OCI-LY3 (cell line): ENCODE results near the gene NHEJ1.

ENCODE experiments used
- H2AFZ ChIP-seq: fragments of 200-600, 300-600 bp; shearing (Covaris generic); 2 replicates; pipeline ENCODE4 v1.6.0; 2014; ENCODE audit warnings: antibody characterized with exemption, low read depth, low read length
- H3K27ac ChIP-seq: fragments of 200-600, 300-600 bp; sonication (generic); 2 replicates; pipeline ENCODE4 v1.5.1; 2014; ENCODE audit warnings: mild to moderate bottlenecking, low read length, moderate library complexity, mixed read lengths
- H3K27me3 ChIP-seq: fragments of 200-600, 300-600 bp; sonication (generic); 2 replicates; pipeline ENCODE4 v1.6.1; 2014; ENCODE audit warnings: low read depth, low read length, mixed read lengths
- H3K36me3 ChIP-seq: fragments of 200-600, 300-600 bp; sonication (generic); replicated peaks from 2 replicates; pipeline ENCODE3; 2014; ENCODE audit warnings: low read depth, low read length, mixed read lengths
- H3K4me1 ChIP-seq: fragments of 300-600, 200-600 bp; sonication (generic); 2 replicates; pipeline ENCODE4 v1.6.1; 2014; ENCODE audit warnings: low read length, mixed read lengths
- H3K4me2 ChIP-seq: fragments of 200-600, 300-600 bp; sonication (generic); 2 replicates; pipeline ENCODE4 v1.6.1; 2014; ENCODE audit warnings: low read length, mixed read lengths
- H3K4me3 ChIP-seq: fragments of 300-600, 200-600 bp; sonication (generic); 2 replicates; pipeline ENCODE4 v1.5.1; 2014; ENCODE audit warnings: antibody characterized with exemption, mild to moderate bottlenecking, low read length, moderate library complexity
- H3K79me2 ChIP-seq: fragments of 300-600, 200-600 bp; shearing (Covaris generic); 2 replicates; pipeline ENCODE4 v1.6.1; 2014; ENCODE audit warnings: mild to moderate bottlenecking, low read length, mixed read lengths
- H3K9ac ChIP-seq: fragments of 300-600, 200-600 bp; shearing (Covaris generic); 2 replicates; pipeline ENCODE4 v1.6.0; 2014; ENCODE audit warnings: mild to moderate bottlenecking, low read length, moderate library complexity
- H3K9me3 ChIP-seq: fragments of 200-600, 300-600 bp; shearing (Covaris generic); 2 replicates; pipeline ENCODE4 v1.6.1; 2014; ENCODE audit warnings: low read length, mixed read lengths; ENCODE audit not compliant: insufficient read depth
- H4K20me1 ChIP-seq: fragments of 200-600, 300-600 bp; sonication (generic); 2 replicates; pipeline ENCODE4 v1.6.1; 2016; ENCODE audit warnings: low read length, mixed read lengths; ENCODE audit not compliant: insufficient read depth
- EZH2phosphoT487 ChIP-seq: fragments of 200-600 bp; shearing (Covaris generic); IDR thresholded peaks from 2 replicates; pipeline ENCODE4 v1.6.1; 2018; ENCODE audit warnings: antibody characterized with exemption, mixed run types, low read depth
- TF ChIP-seq, protein P1 (sequence below): fragments of 200-600, 300-600 bp; sonication (generic); IDR thresholded peaks from 2 replicates; pipeline ENCODE4 v1.5.1; 2014; ENCODE audit warnings: antibody characterized with exemption, low read length, low read depth

Gene NHEJ1

DNA sequence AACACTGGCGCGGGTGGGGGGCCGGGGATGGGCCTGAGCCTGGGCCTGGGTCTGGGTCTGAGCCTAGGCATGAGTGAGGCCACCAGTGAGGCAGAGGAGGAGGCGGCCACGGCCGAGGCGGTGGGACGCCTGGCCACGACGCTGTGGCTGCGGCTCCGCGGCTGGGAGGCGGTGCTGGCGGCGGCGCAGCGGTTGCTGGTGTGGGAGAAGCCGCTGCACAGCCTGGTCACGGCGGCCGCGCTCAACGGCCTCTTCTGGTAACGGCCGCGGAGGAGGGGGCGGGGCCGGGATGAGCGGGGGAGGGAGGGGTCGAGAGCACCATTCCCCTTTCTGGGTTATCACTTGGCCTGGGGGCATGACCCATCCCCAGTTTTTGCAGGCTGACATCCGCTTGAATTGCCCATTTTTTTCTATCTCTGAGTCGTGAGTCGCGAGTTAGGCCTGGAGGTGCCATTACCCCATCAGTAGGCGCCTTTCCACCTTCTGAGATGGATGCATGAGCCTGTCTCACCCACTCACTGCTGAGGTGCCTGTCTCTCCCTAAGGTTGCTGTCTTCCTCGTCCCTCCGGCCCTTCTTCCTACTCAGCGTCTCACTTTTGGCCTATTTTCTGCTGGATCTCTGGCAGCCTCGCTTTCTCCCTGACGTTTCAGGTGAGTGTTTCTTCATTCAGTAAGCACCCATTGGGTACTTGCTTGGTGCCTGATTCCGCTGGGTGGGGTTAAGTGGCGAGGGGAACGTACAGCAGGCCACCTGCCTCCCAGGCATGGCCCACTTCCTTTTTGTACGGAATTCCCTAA is 18.0 kb upstream of the NHEJ1 start:
- peak overlapping the region; percentile 77 for H3K9ac ChIP-seq
- H3K79me2 ChIP-seq, result peaks cover 8% of the 10 kb centered on the region
- H3K36me3 ChIP-seq, result peaks cover 13% of the 10 kb centered on the region
- H3K9me3 ChIP-seq, result no peaks in the 10 kb centered on the region
- H3K4me3 ChIP-seq, result peak overlapping the region; percentile 97
- no peaks in the 10 kb centered on the region for H3K27me3 ChIP-seq
- H2AFZ ChIP-seq, result no peak overlapping the region
- H3K27ac ChIP-seq, result peak overlapping the region; percentile 40
- TF ChIP-seq, protein P1, sequence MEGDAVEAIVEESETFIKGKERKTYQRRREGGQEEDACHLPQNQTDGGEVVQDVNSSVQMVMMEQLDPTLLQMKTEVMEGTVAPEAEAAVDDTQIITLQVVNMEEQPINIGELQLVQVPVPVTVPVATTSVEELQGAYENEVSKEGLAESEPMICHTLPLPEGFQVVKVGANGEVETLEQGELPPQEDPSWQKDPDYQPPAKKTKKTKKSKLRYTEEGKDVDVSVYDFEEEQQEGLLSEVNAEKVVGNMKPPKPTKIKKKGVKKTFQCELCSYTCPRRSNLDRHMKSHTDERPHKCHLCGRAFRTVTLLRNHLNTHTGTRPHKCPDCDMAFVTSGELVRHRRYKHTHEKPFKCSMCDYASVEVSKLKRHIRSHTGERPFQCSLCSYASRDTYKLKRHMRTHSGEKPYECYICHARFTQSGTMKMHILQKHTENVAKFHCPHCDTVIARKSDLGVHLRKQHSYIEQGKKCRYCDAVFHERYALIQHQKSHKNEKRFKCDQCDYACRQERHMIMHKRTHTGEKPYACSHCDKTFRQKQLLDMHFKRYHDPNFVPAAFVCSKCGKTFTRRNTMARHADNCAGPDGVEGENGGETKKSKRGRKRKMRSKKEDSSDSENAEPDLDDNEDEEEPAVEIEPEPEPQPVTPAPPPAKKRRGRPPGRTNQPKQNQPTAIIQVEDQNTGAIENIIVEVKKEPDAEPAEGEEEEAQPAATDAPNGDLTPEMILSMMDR, result no peak
- no peak for TF ChIP-seq EZH2phosphoT487
- peaks cover 13% of the 10 kb centered on the region for H3K4me1 ChIP-seq
- peak overlapping the region; percentile 99 for H3K4me2 ChIP-seq
- no peaks in the 10 kb centered on the region for H4K20me1 ChIP-seq

DNA sequence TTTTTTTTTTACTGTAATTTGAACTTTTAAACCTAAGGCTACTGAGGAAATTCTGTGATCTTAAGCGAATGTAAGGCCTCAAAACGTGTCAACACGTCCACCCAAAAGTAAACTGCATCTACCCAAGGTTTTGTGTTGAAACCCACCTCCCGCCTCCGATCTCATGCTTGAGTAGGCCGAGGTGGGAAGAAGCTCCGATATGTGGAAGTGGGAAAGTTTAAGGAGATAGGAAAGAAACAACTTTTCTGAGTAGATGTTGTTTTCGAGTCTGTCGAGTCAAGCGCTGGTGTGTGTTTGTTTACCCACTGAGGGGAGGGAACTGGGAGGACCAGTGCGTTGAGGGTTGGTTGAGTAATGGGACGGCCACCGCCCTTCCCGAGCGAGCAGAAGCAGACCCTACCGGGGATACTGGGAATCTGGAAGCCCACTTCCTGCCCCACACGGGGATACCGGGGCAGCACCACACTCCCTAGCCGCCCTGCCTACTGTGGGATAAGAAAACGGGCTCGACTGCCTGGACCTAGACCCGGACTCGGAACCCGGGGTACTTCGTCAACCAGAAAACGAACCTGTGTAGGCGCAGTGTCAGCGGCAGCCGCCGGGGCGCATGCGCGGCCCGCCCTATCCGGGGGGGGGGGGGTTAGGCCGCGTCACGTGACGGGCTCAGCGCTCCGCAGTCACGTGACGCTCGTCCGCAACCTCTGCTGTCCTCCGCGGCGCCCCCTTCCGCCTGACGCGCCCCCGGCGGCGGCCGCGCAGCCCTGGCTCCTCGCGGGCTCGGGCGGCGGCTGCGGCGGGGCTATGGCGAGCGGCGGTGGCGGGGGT is 17.1 kb upstream of the NHEJ1 start, which contains the start of gene RETREG2:
RETREG2 (plus strand) TSS at position 724 of the 825 bp plus-strand sequence; CDS start at position 802, 78 bp downstream.
- H3K79me2 ChIP-seq, result peaks cover 8% of the 10 kb centered on the region
- peaks cover 8% of the 10 kb centered on the region for H3K36me3 ChIP-seq
- H3K27ac ChIP-seq, result peak within 1 kb of the TSS; percentile 98
- TF ChIP-seq, protein P1, result 0 out of 2 replicates have a peak, but pooled peaks have one; percentile 5
- no peak for TF ChIP-seq EZH2phosphoT487
- H2AFZ ChIP-seq, result peak within 1 kb of the TSS; percentile 36; the same call in 1 of the 2 replicates
- peaks cover 13% of the 10 kb centered on the region for H3K4me1 ChIP-seq
- no peaks in the 10 kb centered on the region for H3K9me3 ChIP-seq
- peak within 1 kb of the TSS; percentile 97 for H3K4me3 ChIP-seq
- peak within 1 kb of the TSS; percentile 99 for H3K4me2 ChIP-seq
- peak within 1 kb of the TSS; percentile 99 for H3K9ac ChIP-seq
- H3K27me3 ChIP-seq, result no peaks in the 10 kb centered on the region
- H4K20me1 ChIP-seq, result no peaks in the 10 kb centered on the region

DNA sequence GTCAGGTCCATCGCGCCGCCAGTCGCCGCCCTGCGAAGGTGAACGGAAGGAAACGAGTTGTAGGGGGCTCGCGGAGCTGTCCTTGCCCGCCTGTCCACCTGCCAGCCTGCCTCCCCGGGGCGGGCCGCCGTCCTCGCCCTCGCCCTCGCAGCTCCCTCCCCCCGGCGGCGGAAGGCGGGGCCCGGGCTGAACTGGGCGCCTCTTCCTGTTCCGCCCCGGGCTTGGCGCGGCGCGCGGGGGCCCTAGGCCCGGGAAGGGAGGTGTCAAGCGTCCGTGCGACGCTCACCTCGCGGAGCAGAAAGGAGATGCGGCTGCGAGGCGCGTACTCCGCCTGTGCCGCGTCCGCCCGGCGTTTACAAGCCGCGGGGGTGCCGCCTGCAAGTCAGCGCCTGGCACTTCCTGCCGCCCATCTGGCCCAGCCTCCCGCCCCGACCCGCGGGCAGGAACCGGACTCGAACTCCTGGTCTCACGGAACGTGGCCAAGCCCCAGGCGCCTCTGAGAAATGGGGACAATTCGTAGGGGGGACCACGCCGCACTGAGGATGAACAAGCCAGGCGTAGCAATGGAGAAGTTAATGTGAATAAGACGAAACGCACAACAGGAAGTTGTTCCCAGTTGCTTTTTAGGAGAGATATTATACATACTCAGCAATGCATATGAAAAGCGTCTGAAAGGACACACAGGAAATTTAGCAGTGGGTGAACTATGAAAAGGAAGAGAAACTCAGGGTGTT is 16.4 kb upstream of the NHEJ1 start, which contains the start of gene CNPPD1:
CNPPD1 (minus strand) TSS at position 108 of the 734 bp plus-strand sequence; CDS start at position 11, 97 bp downstream.
- no peaks in the 10 kb centered on the region for H3K9me3 ChIP-seq
- peak within 1 kb of the TSS; percentile 36; the same call in 1 of the 2 replicates for H2AFZ ChIP-seq
- H3K27me3 ChIP-seq, result no peaks in the 10 kb centered on the region
- peak within 1 kb of the TSS; percentile 96 for H3K4me2 ChIP-seq
- peak within 1 kb of the TSS; percentile 97 for H3K4me3 ChIP-seq
- H3K79me2 ChIP-seq, result peaks cover 8% of the 10 kb centered on the region
- H3K27ac ChIP-seq, result peak within 1 kb of the TSS; percentile 98
- H3K36me3 ChIP-seq, result peaks cover 8% of the 10 kb centered on the region
- H3K4me1 ChIP-seq, result peaks cover 13% of the 10 kb centered on the region
- peak within 1 kb of the TSS; percentile 99 for H3K9ac ChIP-seq
- TF ChIP-seq, protein P1, result no peak
- TF ChIP-seq EZH2phosphoT487, result no peak
- H4K20me1 ChIP-seq, result no peaks in the 10 kb centered on the region
